GM18502 (cell line): ENCODE results near the gene ESRP2.

Experiments used
- ATAC-seq: cut with Tn5 transposase; IDR thresholded peaks from one replicate; pipeline ENCODE4 v1.9.1; 2021; ENCODE audit warnings: mild to moderate bottlenecking; ENCODE audit not compliant: unreplicated experiment, poor library complexity

ESRP2 gene

DNA sequence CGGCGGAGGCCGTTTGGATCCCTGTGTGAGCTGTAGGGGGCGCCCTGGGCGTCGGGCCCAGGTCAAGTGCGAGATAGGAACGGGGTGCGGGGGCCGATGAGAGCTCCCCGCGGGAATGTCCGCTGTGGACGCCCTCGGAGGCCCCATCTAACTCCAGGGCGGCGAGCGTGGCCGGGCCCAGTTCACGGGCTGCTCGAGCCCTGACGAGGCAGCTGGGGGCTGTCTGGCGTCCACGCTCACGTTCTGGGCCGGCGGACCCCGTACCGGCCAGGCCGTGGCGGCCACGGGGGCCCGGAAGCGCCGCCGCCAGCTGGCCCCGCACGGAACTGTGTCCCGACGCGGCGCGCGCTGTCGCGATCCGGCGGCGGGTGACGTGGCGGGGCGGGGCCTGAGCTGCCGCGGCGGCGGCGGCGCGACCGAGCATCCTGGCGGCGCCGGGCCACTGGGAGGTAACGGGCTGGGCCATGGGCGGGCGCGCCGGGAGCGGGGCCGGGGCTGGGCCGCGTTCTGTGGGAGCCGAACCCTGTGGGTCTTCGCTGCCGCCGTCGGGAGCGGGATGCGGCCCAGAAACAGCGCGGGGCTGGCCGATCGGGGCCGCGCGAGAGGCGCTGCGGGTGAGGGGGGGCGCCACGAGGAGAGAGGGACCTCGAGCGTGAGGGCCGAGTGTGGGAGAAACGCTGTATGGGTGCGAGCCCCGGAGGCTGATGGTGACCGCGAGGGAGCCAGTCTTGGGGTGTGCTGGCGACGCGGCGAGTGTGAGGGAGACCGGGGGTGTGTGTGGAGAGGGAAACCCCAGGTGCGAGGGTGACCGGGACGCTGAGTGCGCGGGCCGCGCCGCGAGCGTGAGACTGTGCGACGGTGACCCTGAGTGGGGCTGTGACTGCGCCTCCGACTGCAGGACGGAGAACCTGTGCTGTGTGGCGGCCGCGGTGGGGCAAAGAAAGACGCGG, 28.5 kb upstream of the ESRP2 start, which contains the start of gene SLC7A6:
SLC7A6 (plus strand) TSS at position 399 of the 950 bp plus-strand sequence. CDS start 10,201 bp downstream, outside the sequence.
- peak; percentile 62 for ATAC-seq

DNA sequence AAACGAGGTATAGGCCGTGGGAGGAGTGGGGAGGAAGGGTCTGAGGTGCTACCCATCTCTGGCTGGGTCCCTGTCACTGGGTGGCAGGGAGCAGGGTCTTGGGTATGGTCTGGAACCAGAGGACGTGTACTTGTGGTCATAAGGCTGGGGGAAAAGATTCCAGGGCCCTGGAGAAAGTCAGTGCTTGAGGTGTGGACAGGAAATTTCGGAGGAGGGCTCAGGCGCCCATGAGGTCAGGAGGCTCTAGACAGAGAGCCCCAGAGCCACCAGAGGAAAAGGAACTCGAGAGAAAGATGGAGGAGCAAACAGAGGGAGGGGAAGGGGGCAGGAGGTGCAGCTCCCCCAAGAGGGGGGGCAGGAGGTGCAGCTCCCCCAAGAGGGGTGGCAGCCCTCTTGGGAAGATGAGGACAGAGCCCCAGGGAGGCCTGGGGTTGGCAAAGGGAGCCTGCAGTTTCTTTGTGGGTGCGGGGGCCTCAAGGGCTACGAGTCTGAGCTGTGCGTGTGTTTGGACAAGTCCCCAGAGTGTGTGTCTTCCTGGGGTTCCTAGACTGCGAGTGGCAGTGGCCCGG, 27.7 kb upstream of the ESRP2 start:
- no peak for ATAC-seq

DNA sequence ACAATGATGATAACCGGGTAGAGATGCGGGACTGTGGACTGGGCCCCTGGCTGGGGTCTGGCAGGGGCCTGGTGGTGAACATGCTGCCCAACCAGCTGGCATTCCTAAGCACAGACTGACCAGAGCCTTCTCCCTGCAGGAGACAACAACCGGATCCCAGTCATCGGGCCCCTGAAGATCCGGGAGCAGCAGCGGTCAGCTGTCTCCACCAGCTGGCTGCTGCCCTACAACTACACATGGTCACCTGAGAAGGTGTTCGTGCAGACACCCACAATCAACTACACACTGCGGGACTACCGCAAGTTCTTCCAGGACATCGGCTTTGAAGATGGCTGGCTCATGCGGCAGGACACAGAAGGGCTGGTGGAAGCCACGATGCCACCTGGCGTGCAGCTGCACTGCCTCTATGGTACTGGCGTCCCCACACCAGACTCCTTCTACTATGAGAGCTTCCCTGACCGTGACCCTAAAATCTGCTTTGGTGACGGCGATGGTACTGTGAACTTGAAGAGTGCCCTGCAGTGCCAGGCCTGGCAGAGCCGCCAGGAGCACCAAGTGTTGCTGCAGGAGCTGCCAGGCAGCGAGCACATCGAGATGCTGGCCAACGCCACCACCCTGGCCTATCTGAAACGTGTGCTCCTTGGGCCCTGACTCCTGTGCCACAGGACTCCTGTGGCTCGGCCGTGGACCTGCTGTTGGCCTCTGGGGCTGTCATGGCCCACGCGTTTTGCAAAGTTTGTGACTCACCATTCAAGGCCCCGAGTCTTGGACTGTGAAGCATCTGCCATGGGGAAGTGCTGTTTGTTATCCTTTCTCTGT, 23.3 kb upstream of the ESRP2 start:
- no peak for ATAC-seq

DNA sequence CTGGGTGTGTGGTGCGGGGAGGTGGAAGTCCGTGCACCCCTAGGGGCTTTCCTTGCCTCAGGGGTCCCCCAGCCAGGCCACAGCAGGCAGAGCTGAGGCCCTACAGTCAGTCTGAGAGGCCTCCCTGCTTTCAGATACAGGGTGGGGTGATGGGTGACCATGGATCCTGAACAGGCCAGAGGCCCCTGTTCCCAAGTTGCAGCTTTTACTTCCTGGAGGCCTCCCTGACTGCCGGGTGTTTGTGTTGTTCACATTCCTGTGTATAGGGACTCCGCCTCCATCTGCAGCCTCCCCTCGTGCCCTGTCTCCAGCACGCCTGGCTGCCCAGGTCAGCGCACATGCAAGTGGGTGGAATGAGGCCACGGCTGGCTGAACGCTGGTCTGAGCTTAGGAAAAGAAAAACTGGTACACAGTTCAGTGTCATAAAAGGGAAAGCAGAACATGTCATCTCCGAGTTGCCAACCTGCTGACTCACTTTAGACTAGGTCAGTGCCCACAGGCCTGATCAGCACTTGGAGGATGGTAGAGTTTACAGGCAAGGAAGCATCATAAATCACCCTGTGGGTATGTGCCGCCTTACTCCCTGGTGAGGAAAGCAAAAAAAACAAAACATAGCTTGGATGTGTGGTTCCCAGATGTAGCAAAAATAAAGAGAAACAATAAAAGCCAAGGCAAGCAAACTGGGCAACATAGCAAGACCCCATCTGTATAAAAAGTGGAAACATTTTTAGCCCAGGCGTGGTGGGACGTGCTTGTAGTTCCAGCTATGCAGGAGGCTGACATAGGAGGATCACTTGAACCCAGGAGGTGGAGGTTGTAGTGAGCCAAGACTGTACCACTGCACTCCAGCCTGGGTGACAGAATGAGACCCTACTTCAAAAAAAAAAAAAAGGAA, 22.2 kb upstream of the ESRP2 start:
- ATAC-seq: no peak

DNA sequence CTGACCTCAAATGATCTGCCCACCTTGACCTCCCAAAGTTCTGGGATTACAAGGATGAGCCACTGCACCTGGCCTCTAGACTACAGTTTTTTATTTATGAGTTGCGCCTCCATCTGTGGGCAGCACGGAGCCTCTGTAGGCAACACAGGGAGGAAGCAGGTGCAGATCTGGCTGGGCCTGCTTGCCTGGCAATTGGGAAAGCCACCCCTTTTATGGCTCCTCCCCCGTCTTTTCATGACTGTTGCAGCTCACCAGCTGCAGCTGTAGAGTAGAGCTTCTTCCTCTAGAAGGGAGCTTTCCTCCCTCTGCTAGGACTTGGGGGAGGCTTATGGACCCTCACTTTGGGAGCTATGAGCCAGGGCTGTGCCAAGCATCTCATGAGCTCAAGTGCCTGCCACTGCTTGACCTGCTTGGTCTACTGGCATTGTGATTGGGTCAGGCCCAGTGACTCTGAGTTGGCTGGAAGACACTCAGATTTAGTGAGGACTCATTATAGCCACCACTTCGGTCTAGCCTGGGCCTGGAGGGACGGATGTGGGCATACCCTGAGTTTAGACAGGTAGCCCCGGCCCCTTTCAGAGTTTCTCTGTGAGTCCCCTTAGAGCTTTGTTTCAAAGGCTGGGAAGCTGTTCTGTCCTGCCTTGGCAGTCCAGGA, 21.5 kb upstream of the ESRP2 start:
- no peak for ATAC-seq

DNA sequence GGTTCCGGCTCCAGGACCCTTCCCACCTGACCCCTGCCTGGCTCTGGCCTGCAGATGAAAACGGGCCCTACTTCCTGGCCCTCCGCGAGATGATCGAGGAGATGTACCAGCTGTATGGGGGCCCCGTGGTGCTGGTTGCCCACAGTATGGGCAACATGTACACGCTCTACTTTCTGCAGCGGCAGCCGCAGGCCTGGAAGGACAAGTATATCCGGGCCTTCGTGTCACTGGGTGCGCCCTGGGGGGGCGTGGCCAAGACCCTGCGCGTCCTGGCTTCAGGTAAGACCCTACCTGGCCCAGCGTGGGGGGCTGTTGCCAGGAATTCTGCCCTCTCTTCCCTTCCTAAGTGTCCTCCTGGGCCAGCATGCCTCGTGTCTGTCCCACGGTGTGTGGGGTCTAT, 19.8 kb upstream of the ESRP2 start:
- no peak for ATAC-seq

DNA sequence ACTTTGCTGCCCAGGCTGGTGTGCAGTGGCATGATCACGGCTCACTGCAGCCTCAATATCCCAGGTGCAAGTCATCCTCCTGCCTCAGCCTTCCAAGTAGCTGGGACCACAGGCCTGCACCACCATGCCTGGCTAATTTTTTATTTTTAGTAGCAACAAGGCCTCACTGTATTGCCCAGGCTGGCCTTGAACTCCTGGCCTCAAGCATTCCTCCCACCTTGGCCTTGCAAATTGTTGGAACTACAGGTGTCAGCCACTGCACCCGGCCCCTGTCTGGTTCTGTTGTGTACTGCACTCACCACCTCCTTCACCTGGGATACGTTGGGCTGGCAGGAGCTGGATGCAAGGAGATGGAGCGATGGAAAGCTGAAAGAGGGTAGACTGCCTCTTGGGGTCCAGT, 17.8 kb upstream of the ESRP2 start:
- no peak for ATAC-seq

DNA sequence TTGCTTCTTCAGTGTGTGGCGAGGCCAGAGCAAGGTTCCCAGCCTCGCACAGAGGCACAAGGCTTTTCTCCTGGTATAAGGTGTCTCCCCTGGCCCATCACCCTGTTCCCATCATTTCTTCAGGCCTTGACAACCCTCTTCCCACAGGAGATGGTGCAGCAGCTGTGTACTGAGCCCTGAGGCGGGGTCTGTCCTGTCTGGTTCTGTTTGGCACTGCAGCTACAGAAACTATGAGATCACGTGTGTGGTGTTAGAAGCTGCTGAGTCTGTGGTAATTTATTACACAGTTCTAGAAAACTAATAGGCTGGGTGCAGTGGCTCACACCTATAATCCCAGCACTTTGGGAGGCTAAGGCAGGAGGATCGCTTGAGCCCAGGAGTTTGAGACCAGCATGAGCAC, 16.5 kb upstream of the ESRP2 start:
- ATAC-seq: no peak

DNA sequence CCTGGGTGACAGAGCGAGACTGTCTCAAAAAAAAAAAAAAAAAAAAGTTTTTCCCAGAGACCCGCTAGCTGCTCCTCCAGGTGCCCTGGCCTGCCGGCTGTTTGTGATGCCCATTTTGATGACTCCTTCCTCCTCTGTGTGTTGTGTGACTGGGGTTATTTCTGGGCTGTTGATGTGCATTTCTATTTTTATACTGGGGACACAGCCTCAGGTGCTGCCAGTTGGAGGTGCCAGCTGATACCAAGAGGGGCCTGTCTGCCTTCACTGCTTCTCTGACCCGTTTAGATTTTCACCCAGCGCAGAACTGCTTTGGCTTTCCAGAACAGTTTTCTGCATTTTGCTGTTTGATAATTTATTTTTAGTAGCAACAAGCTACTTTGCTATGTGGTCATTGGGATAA, 15.9 kb upstream of the ESRP2 start:
- ATAC-seq: no peak

DNA sequence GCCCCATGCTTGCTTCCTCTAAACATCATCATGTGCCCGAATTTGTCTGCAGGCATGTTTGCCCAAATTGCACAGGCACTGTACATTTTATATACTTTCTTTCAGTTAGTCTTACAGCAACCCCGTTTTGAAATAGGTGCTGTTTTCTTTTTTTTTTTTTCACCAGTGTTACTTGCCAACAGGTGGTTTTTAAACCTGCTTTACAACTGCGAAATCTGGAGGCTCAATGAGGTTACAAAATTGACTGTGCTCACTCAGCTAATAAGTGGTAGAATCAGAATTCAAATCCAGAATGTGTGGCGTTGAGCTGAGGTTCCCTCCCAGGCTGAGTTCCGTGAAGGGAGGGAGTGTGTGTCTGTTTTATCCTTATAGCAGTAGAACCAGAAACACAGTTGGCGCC, 15.0 kb upstream of the ESRP2 start:
- no peak for ATAC-seq

DNA sequence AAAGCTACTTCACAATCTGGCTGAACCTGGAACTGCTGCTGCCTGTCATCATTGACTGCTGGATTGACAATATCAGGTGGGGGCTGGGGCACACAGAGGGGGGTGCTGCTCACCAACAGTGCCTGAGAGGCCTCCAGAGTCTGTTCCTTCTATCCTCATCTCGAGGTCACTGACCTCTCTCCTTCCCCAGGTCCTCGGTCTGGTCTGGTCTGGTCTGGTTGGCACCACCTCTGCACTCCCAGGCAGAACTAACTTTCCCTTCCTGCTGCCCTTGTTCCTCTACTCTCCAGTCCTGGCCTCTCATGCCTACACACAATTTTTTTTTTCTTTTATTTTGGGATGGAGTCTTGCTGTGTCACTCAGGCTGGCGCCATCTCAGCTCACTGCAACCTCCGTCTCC, 13.4 kb upstream of the ESRP2 start:
- no peak for ATAC-seq

DNA sequence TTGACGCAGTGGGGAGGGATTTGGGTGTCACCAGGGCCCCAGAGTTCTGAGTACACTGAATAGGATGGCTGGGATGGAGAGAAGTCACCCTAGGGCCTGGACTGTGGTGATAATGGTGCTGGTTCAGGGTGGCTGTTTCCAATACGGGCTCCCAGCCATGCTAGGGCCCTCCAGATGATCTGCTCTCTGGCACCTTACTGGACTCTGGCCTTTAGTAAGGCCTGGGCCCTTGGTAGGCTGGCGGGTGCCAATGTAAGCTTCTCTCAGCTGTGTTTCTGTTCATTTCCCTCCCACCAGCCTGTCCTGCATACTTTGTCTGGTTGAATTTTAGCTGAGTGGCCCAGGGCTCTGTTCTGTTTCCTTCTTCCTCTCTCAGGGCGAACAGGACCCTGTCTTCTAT, 12.0 kb upstream of the ESRP2 start:
- no peak for ATAC-seq

DNA sequence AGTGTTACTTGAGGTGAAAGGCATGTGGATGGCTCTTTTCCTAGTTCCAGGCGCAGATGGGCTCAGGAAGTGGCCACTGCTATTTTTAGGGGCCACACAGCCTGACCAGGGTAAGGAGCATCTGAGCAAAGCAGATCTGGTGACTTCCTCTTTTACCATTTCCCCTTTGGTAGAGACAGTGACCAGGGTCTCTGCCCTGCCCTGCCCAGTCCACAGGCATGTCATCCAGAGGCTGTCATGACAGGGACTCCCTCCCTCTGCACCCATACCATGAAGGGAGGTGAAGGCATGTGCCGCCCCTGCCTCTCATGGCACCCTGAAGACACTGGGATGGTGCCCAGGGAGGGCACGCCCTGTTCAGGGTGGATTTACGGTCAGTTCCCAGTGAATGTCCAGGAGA, 11.5 kb upstream of the ESRP2 start:
- ATAC-seq: no peak

DNA sequence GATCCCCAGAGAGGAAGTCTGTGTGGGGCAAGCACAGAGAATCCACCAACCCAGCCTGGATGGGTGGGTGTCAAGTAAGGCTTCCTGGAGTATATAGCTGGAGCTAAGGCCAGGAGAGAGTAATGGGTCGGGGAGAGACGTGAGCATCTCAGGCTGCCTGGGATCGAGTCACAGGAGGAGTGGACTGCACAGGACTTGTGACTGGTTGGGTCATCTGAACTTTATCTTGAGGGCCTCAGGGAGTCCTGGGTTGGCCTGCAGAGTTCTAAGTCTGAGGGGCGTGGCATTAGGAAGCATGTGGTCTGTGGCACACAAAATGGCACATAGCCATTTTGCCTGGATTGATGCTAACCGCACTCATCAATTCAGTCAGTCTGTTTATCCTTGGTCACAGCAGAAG, 10.7 kb upstream of the ESRP2 start:
- ATAC-seq: no peak

DNA sequence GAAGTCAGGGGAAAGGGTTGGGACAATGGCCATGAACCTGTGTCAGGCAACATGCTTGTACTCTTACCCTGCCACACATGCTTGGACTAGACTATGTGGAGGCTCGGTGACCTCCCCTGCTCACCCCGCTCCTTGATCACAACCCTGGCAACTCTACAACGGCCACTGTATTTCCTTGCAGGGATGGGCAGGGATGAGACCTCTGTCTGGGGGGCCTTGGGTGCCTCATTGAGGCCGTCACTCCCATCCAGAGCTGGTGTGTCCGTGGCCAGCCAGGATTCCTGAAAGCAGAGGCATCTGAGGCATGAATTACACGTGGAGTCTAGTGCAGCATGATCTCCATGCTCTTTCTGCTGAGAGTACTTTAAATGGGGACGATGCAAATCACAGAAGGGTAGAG, 10.2 kb upstream of the ESRP2 start:
- ATAC-seq: no peak

DNA sequence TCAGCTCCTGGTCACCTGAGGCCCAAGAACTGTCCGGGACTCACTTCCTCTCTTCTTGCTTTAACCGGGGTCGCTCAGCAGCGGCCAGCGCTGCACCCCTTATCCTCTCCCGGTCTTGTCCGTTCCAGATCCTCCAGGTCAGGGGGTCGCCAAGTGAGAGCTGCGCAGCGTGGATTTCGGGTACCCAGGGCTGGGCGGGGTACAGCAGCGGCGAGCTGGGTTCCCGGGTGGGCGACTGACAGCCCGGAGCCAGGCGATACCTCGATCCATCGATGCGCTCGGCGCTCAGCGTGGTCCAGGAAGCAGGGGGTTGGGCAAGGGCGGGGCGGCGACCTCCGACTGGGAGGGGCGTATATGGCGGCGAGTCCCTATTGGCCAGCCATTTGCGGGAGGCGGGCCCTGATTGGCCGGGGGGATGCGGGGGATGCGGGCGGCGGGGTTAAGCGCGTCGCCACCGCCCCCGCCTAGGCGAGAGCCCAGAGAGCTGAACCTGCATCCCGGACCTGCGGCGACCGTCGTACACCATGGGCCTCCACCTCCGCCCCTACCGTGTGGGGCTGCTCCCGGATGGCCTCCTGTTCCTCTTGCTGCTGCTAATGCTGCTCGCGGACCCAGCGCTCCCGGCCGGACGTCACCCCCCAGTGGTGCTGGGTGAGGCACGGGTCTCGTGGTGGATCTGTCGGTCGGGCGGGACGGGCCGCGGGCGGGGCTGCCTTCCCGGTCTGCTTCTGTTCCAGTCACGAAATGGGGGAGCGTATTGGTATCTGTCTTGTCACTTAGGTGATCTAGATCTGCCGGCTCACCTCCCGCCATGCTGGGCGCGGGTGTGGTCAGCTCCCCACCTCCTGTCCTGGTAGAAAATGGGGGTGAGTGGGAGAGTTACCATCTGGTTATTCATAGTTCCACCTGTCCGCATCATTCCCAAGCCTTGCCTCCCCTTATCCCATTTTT, 9.3 kb upstream of the ESRP2 start, which contains the start of gene PLA2G15:
PLA2G15 (plus strand) TSS at position 471 of the 951 bp plus-strand sequence; CDS start at position 525, 54 bp downstream.
- ATAC-seq: peak; percentile 84

DNA sequence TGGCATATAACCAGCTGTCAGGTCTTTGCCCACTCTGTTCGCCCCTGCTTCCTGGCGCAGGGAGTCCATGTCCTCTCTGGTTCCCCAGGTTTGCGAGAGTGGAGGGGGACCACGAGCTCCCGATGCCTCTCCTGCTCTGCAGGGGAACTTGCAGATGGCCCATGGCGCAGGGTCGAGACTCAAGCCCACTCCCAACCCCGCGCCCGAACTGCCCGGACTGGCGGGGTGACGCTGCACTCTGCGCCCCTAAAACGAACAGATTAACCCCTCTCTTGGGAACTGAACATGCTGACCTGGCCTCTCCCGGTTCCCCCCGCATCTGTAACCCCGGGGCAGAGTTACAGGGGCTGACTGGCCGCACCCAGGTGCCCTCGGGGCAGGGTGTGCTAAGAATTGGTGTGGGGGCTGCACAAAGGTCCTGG, 8.6 kb upstream of the ESRP2 start:
- ATAC-seq: peak; percentile 1
